ENCODE results near the gene VPS37C.

The VPS37C gene

DNA sequence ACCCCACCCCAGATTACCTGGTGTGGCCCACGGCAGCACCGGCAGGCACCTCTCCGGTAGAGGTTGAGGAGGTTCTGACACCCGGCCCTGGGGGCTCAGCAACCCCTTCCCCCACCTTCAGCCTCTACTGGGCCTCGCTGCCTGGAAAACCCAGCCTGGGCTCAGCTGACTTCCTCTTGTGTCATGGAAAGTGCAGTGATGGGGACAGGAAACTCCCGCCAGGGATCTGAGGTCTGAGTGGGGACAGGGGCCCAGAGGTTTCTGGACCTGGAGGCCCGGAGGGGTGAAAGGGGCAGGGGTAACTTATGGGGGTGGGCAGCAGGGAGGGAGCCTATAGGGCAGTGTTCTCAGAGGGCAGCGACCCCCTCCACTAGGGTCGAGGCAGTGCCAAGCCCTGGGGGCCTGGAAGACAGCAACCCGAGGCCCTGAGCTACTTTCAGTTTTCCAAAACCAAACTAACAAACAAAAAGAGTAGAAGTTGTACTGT is 68.9 kb downstream of the VPS37C start:
- peak; percentile 66 for DNase-seq

DNA sequence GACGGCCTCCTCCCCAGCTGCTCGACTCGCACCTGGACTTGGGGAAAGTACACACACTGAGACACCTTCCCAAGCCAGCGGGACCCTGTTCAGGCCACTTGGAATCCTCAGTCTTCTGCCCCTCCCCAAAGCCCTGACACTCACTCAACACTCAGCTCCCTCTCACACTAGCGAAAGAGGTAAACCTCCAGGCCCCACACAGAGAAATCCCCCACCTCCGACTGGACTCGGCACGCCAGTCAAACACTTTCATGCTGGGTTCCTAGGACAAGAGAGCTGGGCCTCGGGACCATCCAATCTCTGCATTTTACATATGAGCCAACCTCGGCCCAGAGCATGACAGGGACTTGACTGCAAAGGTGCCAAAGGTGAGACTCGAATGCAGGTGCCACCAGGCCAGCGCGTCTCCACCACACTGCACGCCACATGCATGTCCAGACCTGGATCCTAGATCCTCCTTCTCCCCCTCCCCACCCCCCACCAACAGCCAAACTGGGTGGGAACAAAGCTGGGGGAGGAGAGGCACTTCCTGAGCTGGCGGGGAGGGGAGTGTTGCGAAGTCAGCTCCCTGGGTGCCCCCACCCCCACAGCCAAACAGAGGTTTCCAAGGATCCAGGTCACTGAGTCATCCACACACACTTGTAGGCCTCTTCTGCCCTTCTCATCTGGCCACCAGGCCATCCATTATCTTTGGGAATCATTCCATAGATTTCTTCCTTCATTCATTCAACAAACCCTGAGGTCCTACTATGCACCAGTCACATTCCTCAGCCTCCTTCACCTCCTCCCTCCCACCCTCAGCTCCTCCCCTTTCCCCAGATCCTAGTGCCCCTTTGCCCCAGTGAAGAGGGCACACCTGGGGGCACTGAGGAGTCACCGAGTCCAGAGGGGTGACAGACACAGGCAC is 69.6 kb downstream of the VPS37C start:
- peak; percentile 47 for DNase-seq

DNA sequence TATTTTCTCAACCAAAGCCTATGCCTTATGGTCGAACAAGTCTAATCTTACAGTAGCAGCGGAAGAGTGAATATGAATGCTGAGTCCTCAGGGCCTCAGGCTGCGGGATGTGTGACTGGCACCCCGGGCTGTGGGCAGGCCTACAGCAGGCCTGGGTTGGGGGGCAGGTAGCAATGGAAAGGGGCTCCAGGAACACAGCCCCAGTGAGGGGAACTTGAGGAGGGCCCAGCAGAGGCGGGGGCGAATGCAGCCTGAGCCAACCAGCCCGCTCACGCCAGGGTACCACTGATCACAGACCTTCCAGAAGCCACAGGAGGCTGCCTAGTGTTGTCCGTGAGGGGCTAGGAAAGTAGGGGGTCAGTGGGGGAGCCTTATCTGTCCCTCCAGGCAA is 70.2 kb downstream of the VPS37C start:
- DNase-seq = no peak

DNA sequence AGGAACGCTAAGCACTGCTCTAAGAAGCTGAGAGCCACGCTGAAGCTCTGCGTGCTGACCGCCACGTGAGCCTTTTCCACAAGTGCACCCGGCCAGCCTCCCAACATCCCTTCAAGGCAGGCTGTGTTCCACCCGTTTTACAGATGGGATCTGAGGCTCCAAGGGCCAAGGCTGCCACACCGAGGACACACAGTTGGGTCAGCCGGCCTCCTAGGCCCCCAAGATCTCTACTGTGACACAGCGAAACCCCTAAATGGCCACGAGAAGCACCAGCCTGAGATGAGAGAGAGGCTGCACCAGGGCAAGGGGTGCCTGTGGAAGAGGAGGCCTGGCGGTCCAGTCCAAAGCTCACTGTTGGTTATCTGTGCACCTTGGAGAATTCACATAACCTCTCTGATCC is 70.7 kb downstream of the VPS37C start:
- no peak for DNase-seq

DNA sequence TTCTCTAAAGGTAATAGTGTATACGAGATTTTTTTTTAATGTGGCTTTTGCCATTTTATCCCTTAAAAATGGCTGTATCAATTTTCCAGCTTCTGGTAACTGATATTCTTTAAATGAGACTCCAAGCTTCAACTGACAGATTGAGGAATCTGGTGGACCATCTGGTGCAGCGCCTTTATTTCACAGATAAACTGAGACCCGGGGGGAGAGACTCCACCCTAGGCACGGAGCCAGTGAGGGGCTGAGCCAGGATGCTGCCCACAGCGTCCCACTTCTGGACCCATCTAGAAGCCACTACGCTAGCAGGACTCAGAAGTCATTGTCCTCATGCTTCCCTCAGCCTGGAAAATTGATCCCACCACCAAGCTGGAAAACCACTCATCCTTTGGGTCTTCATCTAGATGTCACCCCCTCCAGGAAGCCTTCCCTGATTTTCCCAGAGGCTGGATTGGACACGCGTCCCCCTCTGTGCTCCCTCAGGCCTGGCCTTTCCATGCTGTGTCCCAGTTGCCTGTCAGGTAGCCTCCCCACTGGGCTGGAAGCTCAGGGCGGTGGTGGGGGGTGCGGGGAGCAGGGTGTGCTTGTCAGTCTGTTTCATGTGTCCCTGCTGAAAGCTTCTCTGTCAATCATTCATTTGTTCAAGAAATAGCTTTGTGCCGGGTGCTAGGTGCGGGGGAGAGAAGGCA is 71.3 kb downstream of the VPS37C start:
- no peak for DNase-seq

DNA sequence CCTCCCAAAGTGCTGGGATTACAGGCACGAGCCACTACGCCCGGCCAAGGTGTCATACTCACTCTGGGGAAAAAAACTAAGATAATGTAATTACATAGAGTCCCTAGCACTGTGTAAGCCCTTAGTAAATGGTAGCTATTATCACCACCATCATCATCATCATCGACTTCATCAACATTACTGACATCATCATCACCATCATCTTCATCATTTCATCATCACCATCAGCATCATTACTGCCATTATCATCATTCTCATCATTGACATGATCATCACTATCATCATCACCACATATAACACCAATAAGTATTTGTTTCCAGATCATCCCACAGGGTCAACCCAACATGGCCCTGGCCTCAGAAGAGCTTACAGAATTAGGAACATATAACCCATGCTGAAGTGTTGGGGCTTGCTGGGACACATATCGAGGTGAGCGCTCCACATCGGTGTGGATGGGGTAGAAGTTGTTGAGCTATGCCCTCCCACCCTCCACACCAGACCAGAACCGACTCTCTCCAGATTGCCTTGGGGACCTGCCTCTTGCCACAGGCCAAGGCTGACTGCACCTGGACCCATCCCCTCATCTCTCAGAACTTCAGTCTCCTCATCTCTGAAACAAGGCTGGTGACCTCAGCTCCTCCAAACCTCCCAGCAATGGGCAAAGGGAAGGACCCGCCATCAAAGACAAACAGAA is 73.7 kb downstream of the VPS37C start:
- no peak for DNase-seq

DNA sequence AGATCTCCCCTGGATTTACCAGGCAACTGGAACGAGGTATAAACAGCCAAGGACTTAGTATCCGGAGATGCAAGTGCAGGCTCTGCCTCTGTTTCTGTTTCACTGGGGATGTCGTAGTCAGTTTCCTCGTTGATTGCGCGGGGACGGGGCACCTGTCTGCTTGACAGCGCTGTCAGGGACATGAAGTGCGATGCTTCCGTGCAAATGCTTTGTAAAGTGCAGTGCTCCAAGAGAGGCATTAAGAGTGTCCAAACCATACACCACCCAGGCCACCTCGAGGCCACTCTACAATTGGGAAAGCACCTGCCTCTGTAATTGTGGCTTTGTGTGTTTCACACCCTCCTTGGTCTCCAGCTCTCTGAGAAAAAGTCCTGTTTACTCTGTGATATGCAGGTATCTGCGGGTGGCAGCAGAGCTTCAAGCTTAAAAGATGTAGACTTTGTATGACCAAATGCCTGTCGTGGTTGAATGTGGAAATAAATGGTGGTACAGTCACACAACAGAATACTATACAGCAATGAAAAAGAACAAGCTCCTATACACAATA is 77.6 kb downstream of the VPS37C start:
- peak; percentile 83 for DNase-seq

DNA sequence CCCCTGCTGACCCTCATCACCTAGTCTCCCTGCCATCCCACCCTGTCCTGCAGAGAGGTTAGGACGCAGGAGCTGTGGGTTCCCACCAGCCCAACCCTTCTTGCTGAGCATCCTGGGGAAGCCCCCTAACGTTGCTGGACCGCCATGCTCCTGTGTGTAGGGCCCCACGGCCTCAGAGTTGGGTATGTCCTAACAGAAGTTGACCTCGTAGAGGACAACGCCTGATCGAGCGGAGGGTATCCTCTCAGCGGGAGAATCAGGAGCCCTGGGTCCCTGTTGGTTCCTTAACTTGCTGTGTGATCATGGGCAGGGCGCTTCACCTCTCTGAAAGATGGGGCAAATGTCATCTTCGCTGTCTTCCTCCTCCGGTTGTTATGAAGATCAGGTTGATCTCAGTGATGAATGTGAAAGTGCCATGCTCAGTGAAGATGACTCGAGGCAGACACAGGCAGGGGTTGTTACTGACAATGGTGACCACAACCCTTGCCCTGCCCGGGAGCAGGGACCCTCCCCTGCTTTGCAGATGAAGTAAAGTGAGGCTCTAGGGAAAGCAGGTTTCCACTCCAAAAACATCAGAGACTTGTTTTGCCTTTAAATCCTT is 78.2 kb downstream of the VPS37C start:
- DNase-seq = peak; percentile 51

DNA sequence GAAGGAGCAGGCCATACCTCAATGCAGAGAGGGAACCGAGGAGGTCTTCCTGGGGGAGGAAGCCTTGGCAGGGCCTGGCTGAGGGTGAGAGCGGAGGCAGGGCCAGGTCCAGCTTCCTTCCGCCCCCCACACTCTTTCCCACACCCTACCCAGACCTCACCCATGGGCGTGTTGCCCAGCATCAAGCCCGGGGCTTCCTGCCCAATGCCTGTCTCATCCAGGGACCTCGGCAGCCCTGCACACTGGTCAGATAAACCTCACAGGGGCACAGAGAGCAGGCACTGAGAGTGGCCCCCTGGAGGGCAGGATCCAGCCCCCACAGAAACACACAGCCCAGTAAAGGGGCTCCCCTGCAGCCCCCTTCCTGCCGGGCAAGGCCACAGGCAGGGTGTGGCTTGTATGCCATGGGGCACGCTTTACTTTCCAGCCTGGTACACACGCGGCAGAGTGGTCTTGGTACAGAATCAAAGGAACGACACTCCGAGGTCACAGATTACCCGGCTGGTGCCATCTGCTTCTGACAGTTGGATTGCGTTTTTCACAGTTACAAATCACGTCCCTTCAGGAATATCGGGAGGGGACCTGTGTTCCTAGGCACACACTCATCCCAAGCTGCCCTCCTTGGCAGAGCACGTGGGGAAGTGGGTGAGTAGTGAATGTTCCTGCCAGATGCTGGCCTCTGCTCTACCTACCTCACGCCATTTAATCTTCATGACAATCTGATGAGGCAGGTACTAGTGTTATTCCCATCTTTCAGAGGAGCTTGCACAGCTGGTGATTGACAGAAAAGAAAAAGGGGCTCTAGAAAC is 79.0 kb downstream of the VPS37C start:
- no peak for DNase-seq

DNA sequence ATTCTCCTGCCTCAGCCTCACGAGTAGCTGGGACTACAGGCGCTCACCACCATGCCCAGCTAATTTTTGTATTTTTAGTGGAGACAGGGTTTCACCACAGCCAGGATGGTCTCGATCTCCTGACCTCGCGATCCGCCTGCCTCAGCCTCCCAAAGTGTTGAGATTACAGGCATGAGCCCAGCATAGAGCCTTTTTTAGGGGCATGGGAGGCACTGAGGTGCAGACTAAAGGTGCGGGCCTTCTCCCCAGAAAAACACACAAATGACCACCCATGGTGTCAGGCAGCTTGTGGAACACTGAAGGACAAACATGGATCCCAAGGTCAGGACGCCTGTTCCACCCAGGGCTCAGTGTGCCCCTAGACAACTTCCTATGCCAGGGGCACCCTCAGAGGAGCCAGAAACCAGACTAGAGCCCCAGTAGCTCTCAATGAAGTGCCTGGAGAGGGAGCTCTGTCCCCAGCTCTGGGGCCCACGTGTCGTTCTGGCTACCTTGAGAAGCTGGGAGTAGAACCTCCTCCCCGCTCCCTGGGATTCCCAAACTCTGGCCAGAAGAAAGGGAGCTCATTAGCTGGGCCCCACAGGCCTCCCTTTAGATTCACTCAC is 80.1 kb downstream of the VPS37C start:
- no peak for DNase-seq

DNA sequence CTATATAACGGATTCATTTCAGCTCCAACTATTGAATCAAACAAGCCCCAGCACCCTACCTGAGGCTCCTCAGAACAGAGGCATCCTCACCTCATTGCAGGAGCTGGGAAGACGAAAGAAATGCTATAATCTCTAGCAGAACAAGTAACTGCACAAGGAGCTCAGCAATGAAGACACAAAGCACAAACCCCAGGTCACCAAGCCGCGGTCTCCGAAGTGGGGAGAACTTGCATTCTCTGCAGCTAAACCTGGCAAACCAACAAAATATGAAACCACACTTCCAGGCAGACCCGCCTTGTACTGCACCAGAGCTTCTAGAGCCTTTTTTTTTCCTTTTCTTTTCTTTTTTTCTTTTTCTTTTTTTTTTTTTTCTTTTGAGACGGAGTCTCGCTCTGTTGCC is 80.7 kb downstream of the VPS37C start:
- peak; percentile 51 for DNase-seq

Measured in CD4-positive, alpha-beta T cell treated with Interleukin-12 subunit alpha and Interleukin-12 subunit beta, for 1 hour (primary cell).